Fibroblast of lung (primary cell): ENCODE measurements around the gene WARS2.

Experiments used
- EZH2 ChIP-seq: IDR thresholded peaks from 2 replicates; pipeline ENCODE4 v1.5.1; 2012; ENCODE audit warnings: low read length, control low read depth, mild to moderate bottlenecking; ENCODE audit errors: missing control alignments
- TF ChIP-seq, protein P1 (sequence below), 2 donors: IDR thresholded peaks in 1 of 2; conservative IDR thresholded peaks in 1 of 2; 1 replicate in 1 of 2; 2 replicates in 1 of 2; pipeline ENCODE4 v1.5.1; 2011 to 2012; ENCODE audit warnings: low read length in 2 of 2, control low read depth in 1 of 2, inconsistent platforms in 1 of 2, low read depth in 1 of 2, mild to moderate bottlenecking in 1 of 2

DNA sequence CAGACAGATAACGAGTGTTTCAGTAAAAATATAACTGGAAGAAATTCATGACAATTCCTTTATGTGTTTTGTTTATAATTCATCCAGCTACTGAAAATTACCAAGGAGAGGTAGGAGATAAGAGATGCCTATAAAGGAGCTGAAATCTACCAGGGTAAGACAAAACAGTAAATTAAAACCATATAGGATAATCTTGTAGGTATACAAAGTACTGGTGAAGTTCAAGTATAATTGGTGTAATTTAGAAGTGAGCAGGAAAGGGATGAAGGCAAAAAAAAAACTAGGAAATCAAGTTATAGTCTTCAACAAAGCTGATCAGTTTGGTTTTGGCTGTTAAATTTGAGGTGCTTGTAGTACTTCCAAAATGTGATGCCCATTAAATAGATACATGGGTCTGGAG is 1.2 kb upstream of the WARS2 start:
- TF ChIP-seq, protein P1, sequence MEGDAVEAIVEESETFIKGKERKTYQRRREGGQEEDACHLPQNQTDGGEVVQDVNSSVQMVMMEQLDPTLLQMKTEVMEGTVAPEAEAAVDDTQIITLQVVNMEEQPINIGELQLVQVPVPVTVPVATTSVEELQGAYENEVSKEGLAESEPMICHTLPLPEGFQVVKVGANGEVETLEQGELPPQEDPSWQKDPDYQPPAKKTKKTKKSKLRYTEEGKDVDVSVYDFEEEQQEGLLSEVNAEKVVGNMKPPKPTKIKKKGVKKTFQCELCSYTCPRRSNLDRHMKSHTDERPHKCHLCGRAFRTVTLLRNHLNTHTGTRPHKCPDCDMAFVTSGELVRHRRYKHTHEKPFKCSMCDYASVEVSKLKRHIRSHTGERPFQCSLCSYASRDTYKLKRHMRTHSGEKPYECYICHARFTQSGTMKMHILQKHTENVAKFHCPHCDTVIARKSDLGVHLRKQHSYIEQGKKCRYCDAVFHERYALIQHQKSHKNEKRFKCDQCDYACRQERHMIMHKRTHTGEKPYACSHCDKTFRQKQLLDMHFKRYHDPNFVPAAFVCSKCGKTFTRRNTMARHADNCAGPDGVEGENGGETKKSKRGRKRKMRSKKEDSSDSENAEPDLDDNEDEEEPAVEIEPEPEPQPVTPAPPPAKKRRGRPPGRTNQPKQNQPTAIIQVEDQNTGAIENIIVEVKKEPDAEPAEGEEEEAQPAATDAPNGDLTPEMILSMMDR (conservative IDR thresholded peaks at IDR 0.05 in 1 of 2, IDR thresholded peaks at IDR 0.05 in 1 of 2; ENCODE audit: low read depth in 1 of 2, low read length in 2 of 2): no peak
- no peak for TF ChIP-seq EZH2
